Liver (tissue), 9 donors: ENCODE measurements around the gene CFDP1. TPM values are rescaled to one million over a fixed set of nuclear protein-coding genes. Genes with fewer than 3 reads are reported as not detected.
"Not testable (repeated sequence)": the region's sequence is repeated elsewhere in the genome, so short reads cannot be mapped to it uniquely, and the experiment has no call there.

Experiments used
- DNase-seq: peaks from one replicate; pipeline ENCODE4 v3.0.0-alpha.2; 2017; ENCODE audit warnings: low spot score
- H3K27ac ChIP-seq, 2 donors: one replicate each; pipeline ENCODE4 v1.7.0; 2013; ENCODE audit warnings: inconsistent platforms in 2 of 2, low read length in 2 of 2, control low read depth in 1 of 2, low read depth in 1 of 2, mild to moderate bottlenecking in 1 of 2
- H3K27me3 ChIP-seq, 4 donors: one replicate each; pipeline versions ENCODE4 v1.6.1 to v1.7.0; 2013; ENCODE audit warnings: low read length in 3 of 4, inconsistent platforms in 1 of 4, mild to moderate bottlenecking in 1 of 4, moderate library complexity in 1 of 4; ENCODE audit not compliant: control insufficient read depth in 4 of 4, insufficient read depth in 4 of 4
- H3K36me3 ChIP-seq, 4 donors: one replicate each; pipeline versions ENCODE4 v1.6.1 to v1.7.0; 2013; ENCODE audit warnings: low read length in 3 of 4, mild to moderate bottlenecking in 3 of 4, low read depth in 1 of 4, moderate library complexity in 1 of 4; ENCODE audit not compliant: control insufficient read depth in 4 of 4, insufficient read depth in 3 of 4
- H3K4me1 ChIP-seq, 4 donors: one replicate each; pipeline versions ENCODE4 v1.6.1 to v1.7.0; 2013; ENCODE audit warnings: low read length in 3 of 4, mild to moderate bottlenecking in 3 of 4, moderate library complexity in 1 of 4; ENCODE audit not compliant: control insufficient read depth in 4 of 4, insufficient read depth in 4 of 4
- H3K4me3 ChIP-seq, 3 donors: one replicate each; pipeline versions ENCODE4 v1.6.1 to v1.7.0; 2013; ENCODE audit warnings: low read length in 3 of 3, control low read depth in 1 of 3, low read depth in 1 of 3, mild to moderate bottlenecking in 1 of 3
- H3K9ac ChIP-seq, 2 donors: one replicate each; pipeline ENCODE4 v1.7.0; 2013; ENCODE audit warnings: low read length in 2 of 2, mild to moderate bottlenecking in 2 of 2, moderate library complexity in 2 of 2, control low read depth in 1 of 2, low read depth in 1 of 2
- H3K9me3 ChIP-seq, 4 donors: one replicate each; pipeline versions ENCODE4 v1.6.1 to v1.7.0; 2013; ENCODE audit warnings: low read length in 3 of 4; ENCODE audit not compliant: control insufficient read depth in 4 of 4
- EGR1 ChIP-seq, 2 donors: IDR thresholded peaks; 2 replicates each; pipeline ENCODE4 v1.6.1; 2016 to 2018; ENCODE audit warnings: antibody characterized with exemption in 2 of 2, low read depth in 2 of 2
- FOXA2 ChIP-seq: IDR thresholded peaks from 2 replicates; pipeline ENCODE4 v1.6.1; 2016; ENCODE audit warnings: antibody characterized with exemption
- JUND ChIP-seq, 2 donors: IDR thresholded peaks; 2 replicates each; pipeline ENCODE4 v1.6.1; 2016; ENCODE audit warnings: antibody characterized with exemption in 2 of 2
- NR2F2 ChIP-seq: IDR thresholded peaks from 2 replicates; pipeline ENCODE4 v1.6.1; 2016; ENCODE audit warnings: antibody characterized with exemption
- RAD21 ChIP-seq, 2 donors: IDR thresholded peaks; 2 replicates each; pipeline ENCODE4 v1.6.1; 2016; ENCODE audit warnings: antibody characterized with exemption in 2 of 2, mild to moderate bottlenecking in 2 of 2
- SP1 ChIP-seq: IDR thresholded peaks from 2 replicates; pipeline ENCODE4 v1.6.1; 2018; ENCODE audit warnings: antibody characterized with exemption, mild to moderate bottlenecking
- TAF1 ChIP-seq: conservative IDR thresholded peaks from 2 replicates; pipeline ENCODE4 v1.6.1; 2016; ENCODE audit warnings: antibody characterized with exemption, mild to moderate bottlenecking
- ZBTB33 ChIP-seq: IDR thresholded peaks from 2 replicates; pipeline ENCODE4 v1.6.1; 2016; ENCODE audit warnings: antibody characterized with exemption
- WGBS: extraction: QIAGEN DNeasy Blood & Tissue Kit; methylation state at CpG from one replicate; pipeline ENCODE4 v1.1.7; 2013; 5-methylcytosine and 5-hydroxymethylcytosine counted together
- polyA plus RNA-seq, 2 donors: library from polyadenylated mRNA; stranded (reverse) in 1 of 2; unstranded in 1 of 2; fragments of 200-250 nt in 1 of 2; fragments of >200 nt in 1 of 2; fragmentation: Nextera tagmentation in 1 of 2; extraction: Ambion mirVana in 1 of 2; gene quantifications; one replicate each; pipeline versions ENCODE4 v1.2.1 to v1.2.3, GENCODE V29; 2013 to 2015
- total RNA-seq, 2 donors: library from RNA; depleted of rRNA; stranded (reverse); fragments of >200 nt; gene quantifications; one replicate each; pipeline ENCODE4 v1.2.3, GENCODE V29; 2014
- TF ChIP-seq, protein P1 (sequence below): IDR thresholded peaks from 2 replicates; pipeline ENCODE4 v1.6.1; 2016; ENCODE audit warnings: antibody characterized with exemption
- TF ChIP-seq, protein P2 (sequence below): IDR thresholded peaks from 2 replicates; pipeline ENCODE4 v1.6.1; 2016; ENCODE audit warnings: antibody characterized with exemption
- TF ChIP-seq, protein P3 (sequence below): IDR thresholded peaks from 2 replicates; pipeline ENCODE4 v1.6.1; 2016; ENCODE audit warnings: antibody characterized with exemption, mild to moderate bottlenecking
- TF ChIP-seq, protein P4 (sequence below): fragments of 150-350 bp; IDR thresholded peaks from 2 replicates; pipeline ENCODE4 v1.5.1; 2017; ENCODE audit warnings: improper control_type of control experiment, low read depth, low read length; ENCODE audit not compliant: missing input control
- donor health status: healthy.
- donor health status: healthy.
- donor health status: healthy.
- donor health status: healthy.
- donor health status: healthy.

The CFDP1 gene
- total and polyA plus RNA-seq, 4 donors = 20.5 to 49.2 (median 33.9) TPM

DNA sequence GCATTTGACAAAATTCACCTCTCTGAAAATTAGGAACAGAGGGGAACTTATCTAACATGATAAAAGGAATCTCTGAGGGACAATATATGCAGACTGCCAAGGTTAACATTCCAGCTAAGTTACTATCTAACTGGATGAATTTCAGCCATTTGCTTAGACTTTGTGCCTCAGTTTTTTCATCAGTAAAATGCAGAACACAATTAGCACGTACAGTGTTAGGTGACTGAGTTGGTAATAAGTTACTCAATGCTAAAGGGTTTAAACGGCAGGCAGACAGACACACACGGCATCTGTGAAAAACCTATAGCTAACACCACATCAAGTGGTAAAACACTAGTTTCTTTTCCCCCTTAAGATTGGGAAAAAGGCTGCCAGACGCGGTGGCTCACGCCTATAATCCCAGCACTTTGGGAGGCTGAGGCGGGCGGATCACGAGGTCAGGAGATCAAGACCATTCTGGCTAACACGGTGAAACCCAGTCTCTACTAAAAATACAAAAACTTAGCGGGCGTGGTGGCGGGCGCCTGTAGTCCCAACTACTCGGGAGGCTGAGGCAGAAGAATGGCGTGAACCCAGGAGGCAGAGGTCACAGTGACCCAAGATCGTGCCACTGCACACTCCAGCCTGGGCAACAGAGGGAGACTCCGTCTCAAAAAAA lies 9.1 kb downstream of the CFDP1 start:
- not testable (repeated sequence) for H3K27ac ChIP-seq, H3K4me3 ChIP-seq, DNase-seq, H3K36me3 ChIP-seq, H3K27me3 ChIP-seq, H3K9ac ChIP-seq, H3K4me1 ChIP-seq, H3K9me3 ChIP-seq
- WGBS = 86% methylated on average over 18 of the region's 18 CpGs
- peak; percentile 24 for TF ChIP-seq SP1

DNA sequence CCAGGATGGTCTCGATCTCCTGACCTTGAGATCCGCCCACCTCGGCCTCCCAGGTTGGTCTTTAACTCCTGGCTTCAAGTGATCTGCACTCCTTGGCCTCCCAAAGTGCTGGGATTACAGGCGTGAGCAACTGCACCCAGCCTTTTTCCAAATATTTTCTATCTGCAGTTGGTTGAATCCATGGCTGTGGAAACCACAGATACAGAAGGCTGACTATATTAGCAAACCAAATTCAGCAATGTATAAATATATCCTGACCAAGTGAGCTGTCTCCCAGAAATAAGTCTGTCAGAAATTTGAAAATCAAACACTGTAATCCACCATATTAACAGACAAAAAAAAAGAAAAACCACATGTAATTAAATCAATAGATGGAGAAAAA lies 9.6 kb downstream of the CFDP1 start:
- H3K9me3 ChIP-seq = no peaks in the 10 kb centered on the region
- 81% methylated on average over 4 of the region's 4 CpGs for WGBS
- H3K4me3 ChIP-seq = no peak overlapping the region
- H3K4me1 ChIP-seq = peaks cover 0 to 5% (median 1%) of the 10 kb centered on the region in 4 donors
- H3K27ac ChIP-seq = no peak overlapping the region
- TF ChIP-seq FOXA2 = no peak
- TF ChIP-seq, protein P1, sequence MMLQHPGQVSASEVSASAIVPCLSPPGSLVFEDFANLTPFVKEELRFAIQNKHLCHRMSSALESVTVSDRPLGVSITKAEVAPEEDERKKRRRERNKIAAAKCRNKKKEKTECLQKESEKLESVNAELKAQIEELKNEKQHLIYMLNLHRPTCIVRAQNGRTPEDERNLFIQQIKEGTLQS = no peak
- no peak for TF ChIP-seq ZBTB33
- no peak for TF ChIP-seq TAF1
- TF ChIP-seq RAD21 (IDR thresholded peaks at IDR 0.05) = no peak
- TF ChIP-seq JUND (IDR thresholded peaks at IDR 0.05) = no peak
- TF ChIP-seq, protein P2, sequence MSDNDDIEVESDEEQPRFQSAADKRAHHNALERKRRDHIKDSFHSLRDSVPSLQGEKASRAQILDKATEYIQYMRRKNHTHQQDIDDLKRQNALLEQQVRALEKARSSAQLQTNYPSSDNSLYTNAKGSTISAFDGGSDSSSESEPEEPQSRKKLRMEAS = no peak
- TF ChIP-seq, protein P3, sequence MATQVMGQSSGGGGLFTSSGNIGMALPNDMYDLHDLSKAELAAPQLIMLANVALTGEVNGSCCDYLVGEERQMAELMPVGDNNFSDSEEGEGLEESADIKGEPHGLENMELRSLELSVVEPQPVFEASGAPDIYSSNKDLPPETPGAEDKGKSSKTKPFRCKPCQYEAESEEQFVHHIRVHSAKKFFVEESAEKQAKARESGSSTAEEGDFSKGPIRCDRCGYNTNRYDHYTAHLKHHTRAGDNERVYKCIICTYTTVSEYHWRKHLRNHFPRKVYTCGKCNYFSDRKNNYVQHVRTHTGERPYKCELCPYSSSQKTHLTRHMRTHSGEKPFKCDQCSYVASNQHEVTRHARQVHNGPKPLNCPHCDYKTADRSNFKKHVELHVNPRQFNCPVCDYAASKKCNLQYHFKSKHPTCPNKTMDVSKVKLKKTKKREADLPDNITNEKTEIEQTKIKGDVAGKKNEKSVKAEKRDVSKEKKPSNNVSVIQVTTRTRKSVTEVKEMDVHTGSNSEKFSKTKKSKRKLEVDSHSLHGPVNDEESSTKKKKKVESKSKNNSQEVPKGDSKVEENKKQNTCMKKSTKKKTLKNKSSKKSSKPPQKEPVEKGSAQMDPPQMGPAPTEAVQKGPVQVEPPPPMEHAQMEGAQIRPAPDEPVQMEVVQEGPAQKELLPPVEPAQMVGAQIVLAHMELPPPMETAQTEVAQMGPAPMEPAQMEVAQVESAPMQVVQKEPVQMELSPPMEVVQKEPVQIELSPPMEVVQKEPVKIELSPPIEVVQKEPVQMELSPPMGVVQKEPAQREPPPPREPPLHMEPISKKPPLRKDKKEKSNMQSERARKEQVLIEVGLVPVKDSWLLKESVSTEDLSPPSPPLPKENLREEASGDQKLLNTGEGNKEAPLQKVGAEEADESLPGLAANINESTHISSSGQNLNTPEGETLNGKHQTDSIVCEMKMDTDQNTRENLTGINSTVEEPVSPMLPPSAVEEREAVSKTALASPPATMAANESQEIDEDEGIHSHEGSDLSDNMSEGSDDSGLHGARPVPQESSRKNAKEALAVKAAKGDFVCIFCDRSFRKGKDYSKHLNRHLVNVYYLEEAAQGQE = no peak
- TF ChIP-seq EGR1 (IDR thresholded peaks at IDR 0.05; ENCODE audit: low read depth in 2 of 2) = no peak
- TF ChIP-seq, protein P4, sequence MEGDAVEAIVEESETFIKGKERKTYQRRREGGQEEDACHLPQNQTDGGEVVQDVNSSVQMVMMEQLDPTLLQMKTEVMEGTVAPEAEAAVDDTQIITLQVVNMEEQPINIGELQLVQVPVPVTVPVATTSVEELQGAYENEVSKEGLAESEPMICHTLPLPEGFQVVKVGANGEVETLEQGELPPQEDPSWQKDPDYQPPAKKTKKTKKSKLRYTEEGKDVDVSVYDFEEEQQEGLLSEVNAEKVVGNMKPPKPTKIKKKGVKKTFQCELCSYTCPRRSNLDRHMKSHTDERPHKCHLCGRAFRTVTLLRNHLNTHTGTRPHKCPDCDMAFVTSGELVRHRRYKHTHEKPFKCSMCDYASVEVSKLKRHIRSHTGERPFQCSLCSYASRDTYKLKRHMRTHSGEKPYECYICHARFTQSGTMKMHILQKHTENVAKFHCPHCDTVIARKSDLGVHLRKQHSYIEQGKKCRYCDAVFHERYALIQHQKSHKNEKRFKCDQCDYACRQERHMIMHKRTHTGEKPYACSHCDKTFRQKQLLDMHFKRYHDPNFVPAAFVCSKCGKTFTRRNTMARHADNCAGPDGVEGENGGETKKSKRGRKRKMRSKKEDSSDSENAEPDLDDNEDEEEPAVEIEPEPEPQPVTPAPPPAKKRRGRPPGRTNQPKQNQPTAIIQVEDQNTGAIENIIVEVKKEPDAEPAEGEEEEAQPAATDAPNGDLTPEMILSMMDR = no peak
- no peak for TF ChIP-seq NR2F2
- H3K9ac ChIP-seq = no peak overlapping the region
- no peaks in the 10 kb centered on the region for H3K36me3 ChIP-seq
- DNase-seq = no peak
- H3K27me3 ChIP-seq = no peaks in the 10 kb centered on the region
